ENCODE data around the gene XPC. TPM values are rescaled to one million over a fixed set of nuclear protein-coding genes. Genes with fewer than 3 reads are reported as not detected.

Gene XPC
- total and polyA plus RNA-seq, 7 donors, result 5.3 to 19.5 (median 15.1) TPM

DNA sequence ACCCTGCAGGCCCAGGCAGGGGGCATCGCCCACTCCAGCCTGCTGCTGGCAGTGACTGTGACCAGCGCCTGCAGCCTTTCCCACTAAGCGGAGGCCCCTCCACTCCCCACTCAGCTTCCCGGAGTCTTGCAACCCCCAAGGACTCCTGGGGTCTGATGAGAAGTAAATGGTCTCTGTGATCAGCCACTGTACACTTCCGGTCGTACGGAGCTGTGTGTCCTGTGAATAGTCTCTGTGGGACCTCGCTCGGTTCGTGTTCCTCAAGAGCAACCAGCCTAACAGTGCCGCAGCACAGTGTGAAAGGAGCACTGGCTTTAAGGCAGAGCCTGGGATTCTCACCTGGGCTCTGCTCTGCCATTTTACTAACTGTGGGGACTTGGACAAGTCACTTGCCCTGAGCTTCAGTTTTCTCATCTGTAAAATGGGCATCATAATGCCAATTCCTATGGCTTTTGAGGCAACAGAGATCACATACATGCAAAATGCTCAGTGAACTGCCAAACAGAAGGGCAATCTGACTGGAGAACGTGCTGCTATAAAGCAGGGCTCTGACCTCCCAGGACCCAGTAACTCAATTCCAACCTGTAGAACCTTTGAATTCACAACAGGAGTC lies 26.8 kb downstream of the XPC start:
- H3K27me3 ChIP-seq (ENCODE audit: insufficient read depth in 3 of 3, low read length in 2 of 3), result no peaks in the 10 kb centered on the region
- DNase-seq, result no peak
- TF ChIP-seq, protein P1, sequence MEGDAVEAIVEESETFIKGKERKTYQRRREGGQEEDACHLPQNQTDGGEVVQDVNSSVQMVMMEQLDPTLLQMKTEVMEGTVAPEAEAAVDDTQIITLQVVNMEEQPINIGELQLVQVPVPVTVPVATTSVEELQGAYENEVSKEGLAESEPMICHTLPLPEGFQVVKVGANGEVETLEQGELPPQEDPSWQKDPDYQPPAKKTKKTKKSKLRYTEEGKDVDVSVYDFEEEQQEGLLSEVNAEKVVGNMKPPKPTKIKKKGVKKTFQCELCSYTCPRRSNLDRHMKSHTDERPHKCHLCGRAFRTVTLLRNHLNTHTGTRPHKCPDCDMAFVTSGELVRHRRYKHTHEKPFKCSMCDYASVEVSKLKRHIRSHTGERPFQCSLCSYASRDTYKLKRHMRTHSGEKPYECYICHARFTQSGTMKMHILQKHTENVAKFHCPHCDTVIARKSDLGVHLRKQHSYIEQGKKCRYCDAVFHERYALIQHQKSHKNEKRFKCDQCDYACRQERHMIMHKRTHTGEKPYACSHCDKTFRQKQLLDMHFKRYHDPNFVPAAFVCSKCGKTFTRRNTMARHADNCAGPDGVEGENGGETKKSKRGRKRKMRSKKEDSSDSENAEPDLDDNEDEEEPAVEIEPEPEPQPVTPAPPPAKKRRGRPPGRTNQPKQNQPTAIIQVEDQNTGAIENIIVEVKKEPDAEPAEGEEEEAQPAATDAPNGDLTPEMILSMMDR (IDR thresholded peaks at IDR 0.05), result no peak
- intact Hi-C loops (cut with DNase I), result no loop called here
- WGBS, 3 donors, result 87 to 88% (median 88%) methylated on average over 12 of the region's 12 CpGs
- peaks cover 5% of the 10 kb centered on the region for H3K4me1 ChIP-seq
- H3K27ac ChIP-seq, result no peak overlapping the region
- ATAC-seq, result no peak
- H3K36me3 ChIP-seq (ENCODE audit: insufficient read depth in 1 of 2, low read depth in 1 of 2), result peaks cover 0 to 90% of the 10 kb centered on the region in 2 donors
- H3K9me3 ChIP-seq, result no peaks in the 10 kb centered on the region
- no peak overlapping the region for H3K4me3 ChIP-seq

DNA sequence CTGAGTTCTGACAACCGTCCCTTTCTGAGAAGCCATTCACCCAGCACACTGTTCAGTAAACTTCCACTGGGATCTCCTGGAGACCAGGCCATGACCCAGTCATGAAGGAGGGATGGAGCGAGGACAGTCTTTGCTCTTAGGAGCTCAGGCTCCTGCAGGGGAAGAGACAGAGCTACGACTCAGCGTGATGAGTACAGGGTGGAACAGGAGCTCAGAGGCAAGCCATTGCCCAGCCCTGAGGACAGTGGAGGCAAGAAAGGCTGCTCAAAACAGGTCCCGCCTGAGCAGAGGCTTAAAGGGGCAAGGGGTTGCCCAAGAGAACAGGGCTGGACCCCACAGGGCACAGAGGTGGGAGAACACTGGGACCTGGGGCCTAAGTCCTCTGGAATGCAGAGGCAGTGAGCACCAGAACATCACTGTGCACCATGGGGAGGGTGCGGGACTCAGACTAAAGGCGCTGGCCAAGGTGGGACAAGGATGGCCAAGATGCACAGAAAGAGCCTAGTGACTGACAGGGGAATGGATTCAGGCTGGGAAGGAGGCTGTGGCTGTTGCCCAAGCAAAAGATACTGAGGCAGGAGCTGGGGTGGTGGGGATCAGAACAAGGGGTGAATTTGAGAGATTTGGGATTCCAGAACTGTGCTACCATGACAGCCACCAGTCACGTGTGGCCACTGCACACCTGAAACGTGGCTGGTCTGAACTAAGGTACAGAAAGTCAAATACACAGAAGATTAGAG lies 27.7 kb downstream of the XPC start:
- Histone ChIP-seq H3K4me1 (no peaks in the 10 kb centered on the region), H3K9me3 (no peaks in the 10 kb centered on the region), H3K36me3 (ENCODE audit: insufficient read depth in 1 of 2, low read depth in 1 of 2) (peaks cover 0 to 90% of the 10 kb centered on the region in 2 donors), H3K27ac (no peak overlapping the region), H3K27me3 (ENCODE audit: insufficient read depth in 3 of 3, low read length in 2 of 3) (no peaks in the 10 kb centered on the region), H3K4me3 (no peak overlapping the region)
- DNase-seq (no peak), ATAC-seq (no peak)
- 90 to 95% (median 95%) methylated on average over 9 of the region's 9 CpGs for WGBS, 3 donors
- TF ChIP-seq, protein P1 (IDR thresholded peaks at IDR 0.05), result no peak
- intact Hi-C loops (cut with DNase I), result no loop called here

DNA sequence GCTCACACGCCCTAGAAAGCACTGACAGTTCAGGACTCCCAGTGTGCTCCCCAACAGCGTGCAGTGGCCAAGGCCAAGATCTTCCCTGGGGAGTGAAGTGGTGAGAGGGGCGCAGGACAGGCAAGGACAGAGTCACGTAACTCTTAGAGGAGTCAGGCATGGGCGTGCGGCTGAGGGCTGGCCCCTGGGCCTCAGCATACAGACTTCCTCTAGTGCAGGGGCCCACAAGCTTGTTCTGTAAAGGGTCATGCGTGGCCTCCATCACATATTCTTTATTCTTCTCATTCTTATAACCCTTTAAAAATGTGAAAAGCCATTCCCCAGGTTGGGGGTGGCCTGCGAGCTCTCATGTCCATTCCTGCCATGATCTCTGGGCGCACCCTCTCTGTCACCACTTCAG lies 28.3 kb downstream of the XPC start:
- 94 to 97% (median 95%) methylated on average over 9 of the region's 9 CpGs for whole genome bisulfite sequencing, 3 donors
- Histone ChIP-seq H3K27me3 (ENCODE audit: insufficient read depth in 3 of 3, low read length in 2 of 3) (no peaks in the 10 kb centered on the region), H3K36me3 (ENCODE audit: insufficient read depth in 1 of 2, low read depth in 1 of 2) (peaks cover 0 to 90% of the 10 kb centered on the region in 2 donors), H3K9me3 (no peaks in the 10 kb centered on the region), H3K4me3 (no peak overlapping the region), H3K27ac (no peak overlapping the region), H3K4me1 (peaks cover 4% of the 10 kb centered on the region)
- intact Hi-C loops (cut with DNase I), result no loop called here
- ATAC-seq (no peak), DNase-seq (no peak)
- TF ChIP-seq, protein P1 (IDR thresholded peaks at IDR 0.05), result no peak

DNA sequence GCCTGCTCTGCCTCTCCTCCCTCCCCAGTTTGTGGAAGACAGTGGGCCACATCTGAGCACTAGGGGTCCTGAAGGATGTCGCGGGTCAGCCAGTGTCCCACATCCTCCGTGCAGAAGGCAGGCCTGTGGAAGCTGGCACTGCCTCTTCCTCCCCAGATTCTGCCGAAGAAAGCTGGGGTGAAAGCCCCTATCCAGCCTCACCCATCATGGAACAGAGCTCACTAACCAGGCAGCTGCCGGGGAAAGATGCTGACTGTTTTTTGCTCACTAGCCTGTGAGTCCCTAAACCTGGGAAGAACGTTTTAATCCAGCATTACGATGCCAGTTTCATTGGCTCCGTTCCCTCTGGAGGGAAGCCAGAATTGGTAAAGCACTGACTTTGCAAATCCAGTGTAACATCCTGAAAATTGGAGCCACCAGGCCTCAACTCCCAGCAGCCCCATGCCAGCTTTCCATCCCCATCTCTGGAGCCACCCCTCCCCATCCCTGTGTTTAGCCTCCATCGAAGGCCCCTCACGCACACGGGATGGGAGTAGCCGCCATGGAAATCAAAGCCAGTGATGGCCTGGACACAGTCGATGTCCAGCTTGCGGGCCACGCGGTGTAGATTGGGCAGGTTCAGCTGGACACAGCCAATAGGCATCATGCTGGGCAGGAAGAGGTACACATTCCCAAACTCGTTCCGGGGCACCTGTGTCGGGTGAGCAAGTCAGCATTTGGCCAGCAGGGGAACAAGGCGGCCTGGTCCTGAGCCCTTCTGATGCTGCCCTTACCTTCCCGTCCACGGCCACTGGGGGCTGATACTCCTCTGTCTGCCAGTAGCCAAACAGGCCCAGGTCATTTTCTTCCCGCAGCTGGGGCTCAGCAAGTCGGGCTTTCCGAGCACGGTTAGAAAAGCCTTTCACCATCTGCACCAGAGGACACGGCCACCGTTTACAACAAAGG lies 30.1 kb downstream of the XPC start:
- DNase-seq (no peak), ATAC-seq (no peak)
- H3K4me3 ChIP-seq, result no peak overlapping the region
- H3K27me3 ChIP-seq (ENCODE audit: insufficient read depth in 3 of 3, low read length in 2 of 3), result no peaks in the 10 kb centered on the region
- no peaks in the 10 kb centered on the region for H3K9me3 ChIP-seq
- 73 to 81% (median 74%) methylated on average over 28 of the region's 28 CpGs for WGBS, 3 donors
- H3K36me3 ChIP-seq (ENCODE audit: insufficient read depth in 1 of 2, low read depth in 1 of 2), result peaks cover 0 to 74% of the 10 kb centered on the region in 2 donors
- H3K27ac ChIP-seq, result no peak overlapping the region
- intact Hi-C loops (cut with DNase I), result no loop called here
- H3K4me1 ChIP-seq, result peaks cover 21% of the 10 kb centered on the region
- TF ChIP-seq, protein P1 (IDR thresholded peaks at IDR 0.05), result no peak

Data from psoas muscle (tissue), 8 donors.